K562 (cell line): Measurements from ENCODE around the gene ARL3. TPM values are rescaled to one million over a fixed set of nuclear protein-coding genes. Genes with fewer than 3 reads are reported as not detected.
A peak's percentile ranks its signal among the peaks of the same experiment; 100 is the strongest.

Experiments used
- ATAC-seq: fragments of 200-7000 bp; cut with Tn5 transposase; 3 replicates; pipeline ENCODE4 v1.9.1; 2020; ENCODE audit warnings: moderate library complexity
- BruUV-seq: library from RNA; stranded (reverse); fragments of 400-500 nt; replicated peaks from 2 replicates; lab custom pipeline; 2021; lab: Mats Ljungman, UMichigan
- CTCF ChIA-PET: fragments of 300-600 bp; formaldehyde crosslinking; extraction: SDS; loops from one replicate; lab custom pipeline; 2021; ENCODE audit warnings: low intra/inter-chr PET ratio; lab: Yijun Ruan, JAX
- POLR2A ChIA-PET: fragments of 300-600, 350-650 bp; sonication (Branson Sonifier 250); formaldehyde crosslinking; extraction: SDS; loops from one replicate; lab custom pipeline; 2021; ENCODE audit warnings: antibody characterized with exemption, inconsistent platforms; lab: Yijun Ruan, JAX
- DNase-seq, 4 experiments: peaks; one replicate each; pipeline versions ENCODE4 v3.0.0 to v3.0.0-alpha.2; 2011 to 2018; ENCODE audit warnings: low spot score in 3 of 4, mixed read lengths in 3 of 4; ENCODE audit errors: extremely low read depth in 1 of 4
- FAIRE-seq: peaks from 2 replicates; lab custom pipeline; 2011; peaks lifted over from hg19 to GRCh38; lab: Jason Lieb, UNC
- H2AFZ ChIP-seq: 2 replicates; pipeline ENCODE4 v1.6.0; 2011; ENCODE audit warnings: low read depth, low read length, control low read depth, inconsistent platforms
- H3K27ac ChIP-seq: fragments of 200-600 bp; 3 replicates; pipeline ENCODE4 v1.8.0; 2011; ENCODE audit warnings: low read depth, mild to moderate bottlenecking, control low read depth, inconsistent platforms, low read length, moderate library complexity, mixed read lengths; ENCODE audit errors: extremely low read depth
- H3K27me3 ChIP-seq, 2 experiments: fragments of 300-600 bp in 1 of 2; 2 replicates in 1 of 2; 3 replicates in 1 of 2; pipeline versions ENCODE4 v1.6.0 to v1.8.0; 2011; ENCODE audit warnings: inconsistent platforms in 2 of 2, low read length in 2 of 2, mild to moderate bottlenecking in 1 of 2, mixed read lengths in 1 of 2, moderate library complexity in 1 of 2; ENCODE audit not compliant: control insufficient read depth in 2 of 2, insufficient read depth in 2 of 2
- H3K36me3 ChIP-seq: fragments of 300-600 bp; 3 replicates; pipeline ENCODE4 v1.8.0; 2011; ENCODE audit warnings: mild to moderate bottlenecking, low read length, inconsistent platforms; ENCODE audit not compliant: control insufficient read depth, insufficient read depth
- H3K4me1 ChIP-seq, 2 experiments: fragments of 200-600 bp in 1 of 2; replicated peaks in 1 of 2; 2 replicates in 1 of 2; 3 replicates in 1 of 2; pipeline versions ENCODE4 v1.5.1 to v1.8.0; 2011; ENCODE audit warnings: inconsistent platforms in 2 of 2, low read length in 2 of 2, mild to moderate bottlenecking in 1 of 2, mixed read lengths in 1 of 2, moderate library complexity in 1 of 2; ENCODE audit not compliant: control insufficient read depth in 2 of 2, insufficient read depth in 2 of 2
- H3K4me2 ChIP-seq: 2 replicates; pipeline ENCODE4 v1.6.1; 2011; ENCODE audit warnings: low read length, control low read depth, inconsistent platforms, mixed read lengths; ENCODE audit not compliant: insufficient read depth
- H3K4me3 ChIP-seq: fragments of 200-600 bp; sonication (generic), shearing (Covaris generic); 2 replicates; pipeline ENCODE4 v1.5.1; 2016; ENCODE audit warnings: control low read depth, inconsistent platforms
- H3K79me2 ChIP-seq: fragments of 200-600 bp; 3 replicates; pipeline ENCODE4 v1.8.0; 2011; ENCODE audit warnings: low read length, inconsistent platforms; ENCODE audit not compliant: control insufficient read depth, insufficient read depth
- H3K9ac ChIP-seq, 2 experiments: 2 replicates each; pipeline versions ENCODE4 v1.6.0 to v1.6.1; 2011; ENCODE audit warnings: low read depth in 2 of 2, low read length in 2 of 2, control low read depth in 1 of 2, inconsistent platforms in 1 of 2, mild to moderate bottlenecking in 1 of 2, mixed read lengths in 1 of 2; ENCODE audit not compliant: insufficient read depth in 1 of 2
- H3K9me1 ChIP-seq: one replicate; pipeline ENCODE4 v1.6.0; 2011; ENCODE audit warnings: inconsistent platforms, mild to moderate bottlenecking, low read length, moderate library complexity; ENCODE audit not compliant: control insufficient read depth, insufficient read depth
- H3K9me3 ChIP-seq: replicated peaks from 2 replicates; pipeline ENCODE4 v1.5.1; 2011; ENCODE audit warnings: low read depth, low read length, inconsistent platforms; ENCODE audit not compliant: control insufficient read depth, insufficient read depth
- H4K20me1 ChIP-seq: replicated peaks from 2 replicates; pipeline ENCODE4 v1.6.1; 2011; ENCODE audit warnings: low read length, inconsistent platforms, mixed read lengths; ENCODE audit not compliant: control insufficient read depth, insufficient read depth
- CBFA2T3 ChIP-seq: fragments of 450-650 bp; IDR thresholded peaks from 2 replicates; pipeline ENCODE4 v1.6.1; 2017
- EWSR1 ChIP-seq: fragments of 450-650 bp; IDR thresholded peaks from 2 replicates; pipeline ENCODE4 v1.6.1; 2018; ENCODE audit warnings: borderline replicate concordance, mild to moderate bottlenecking, low read depth, moderate library complexity; ENCODE audit not compliant: partially characterized antibody
- EZH2 ChIP-seq: IDR thresholded peaks from 2 replicates; pipeline ENCODE4 v1.6.1; 2012; ENCODE audit warnings: low read depth, mild to moderate bottlenecking, inconsistent platforms, low read length, borderline replicate concordance
- KDM5B ChIP-seq: fragments of 200-600 bp; sonication (generic); IDR thresholded peaks from 2 replicates; pipeline ENCODE4 v1.6.1; 2012; ENCODE audit warnings: low read depth, mild to moderate bottlenecking, moderate library complexity, low read length, control low read depth, inconsistent platforms; ENCODE audit not compliant: insufficient replicate concordance
- MCM7 ChIP-seq, 2 experiments: fragments of 450-650 bp; IDR thresholded peaks; 2 replicates each; pipeline ENCODE4 v1.6.1; 2016 to 2018
- MEIS2 ChIP-seq: fragments of 450-650 bp; IDR thresholded peaks from 2 replicates; pipeline ENCODE4 v1.6.1; 2014; ENCODE audit warnings: mild to moderate bottlenecking; ENCODE audit not compliant: partially characterized antibody
- TRIM24 ChIP-seq, 2 experiments: fragments of 450-650 bp; IDR thresholded peaks; 2 replicates each; pipeline ENCODE4 v1.6.1; 2016
- ZC3H8 ChIP-seq: fragments of 450-650 bp; IDR thresholded peaks from 2 replicates; pipeline ENCODE4 v1.6.1; 2017
- ZNF57 ChIP-seq: fragments of 450-650 bp; formaldehyde crosslinking; IDR thresholded peaks from 2 replicates; pipeline ENCODE4 v1.4.0; 2020; ENCODE audit warnings: mild to moderate bottlenecking, moderate library complexity
- ZNF79 ChIP-seq: fragments of 250-450 bp; sonication (Bioruptor Pico); IDR thresholded peaks from 2 replicates; pipeline ENCODE4 v1.4.0; 2020; ENCODE audit warnings: low read depth, mild to moderate bottlenecking, moderate library complexity
- WGBS: fragments of 100-300 bp; shearing (Covaris generic); methylation state at CpG from one replicate; pipeline ENCODE4 v1.1.6; 2016; ENCODE audit warnings: low coverage, mixed read lengths; ENCODE audit not compliant: insufficient coverage; ENCODE audit errors: missing lambda C conversion rate; 5-methylcytosine and 5-hydroxymethylcytosine counted together
- in situ Hi-C: fragments of 300-500 bp; cut with MboI; formaldehyde crosslinking; loops from 4 replicates; pipeline ENCODE4 v1.15.0; 2018; ENCODE audit warnings: inconsistent platforms, mixed read lengths
- intact Hi-C: fragments of 100-400 bp; cut with micrococcal nuclease; formaldehyde crosslinking; loops from 2 replicates; pipeline ENCODE4 v1.14.2; 2022
- polyA plus RNA-seq, 8 experiments: library from polyadenylated mRNA; depleted of rRNA in 4 of 8; stranded (reverse) in 5 of 8; unstranded in 3 of 8; fragments of >200 nt; fragmentation: Nextera tagmentation in 2 of 8; fragmentation: Illumina TruSeq in 1 of 8; extraction: Ambion mirVana in 2 of 8; extraction: Trizol in 1 of 8; gene quantifications; 2 replicates each; pipeline versions ENCODE4 v1.2.1 to v1.2.3, GENCODE V29; 2011 to 2014; ENCODE audit warnings: inconsistent platforms in 1 of 8, missing spikeins in 1 of 8
- total RNA-seq, 7 experiments: library from RNA; depleted of rRNA in 6 of 7; stranded (reverse); fragments of >200 nt in 6 of 7; fragmentation: Illumina TruSeq in 2 of 7; extraction: Trizol in 2 of 7; gene quantifications; 2 replicates each; pipeline versions ENCODE4 v1.2.1 to v1.2.3, GENCODE V29; 2011 to 2021; ENCODE audit warnings: low replicate concordance in 1 of 7
- TF ChIP-seq, protein P1 (sequence below): fragments of 250-450 bp; sonication (Bioruptor Pico); IDR thresholded peaks from 2 replicates; pipeline ENCODE4 v1.4.0; 2020; ENCODE audit warnings: mild to moderate bottlenecking, moderate library complexity
- TF ChIP-seq, protein P2 (sequence below): sonication (generic); formaldehyde crosslinking; IDR thresholded peaks from 2 replicates; pipeline ENCODE4 v1.8.1; 2023; ENCODE audit warnings: mild to moderate bottlenecking, missing genetic modification reagents

The ARL3 gene
- total and polyA plus RNA-seq, 9 of the 15 experiments (the other 6 are each of a cell fraction or from before 2014, with no cell fraction given), result 2.9 to 8.9 (median 4.8) TPM

DNA sequence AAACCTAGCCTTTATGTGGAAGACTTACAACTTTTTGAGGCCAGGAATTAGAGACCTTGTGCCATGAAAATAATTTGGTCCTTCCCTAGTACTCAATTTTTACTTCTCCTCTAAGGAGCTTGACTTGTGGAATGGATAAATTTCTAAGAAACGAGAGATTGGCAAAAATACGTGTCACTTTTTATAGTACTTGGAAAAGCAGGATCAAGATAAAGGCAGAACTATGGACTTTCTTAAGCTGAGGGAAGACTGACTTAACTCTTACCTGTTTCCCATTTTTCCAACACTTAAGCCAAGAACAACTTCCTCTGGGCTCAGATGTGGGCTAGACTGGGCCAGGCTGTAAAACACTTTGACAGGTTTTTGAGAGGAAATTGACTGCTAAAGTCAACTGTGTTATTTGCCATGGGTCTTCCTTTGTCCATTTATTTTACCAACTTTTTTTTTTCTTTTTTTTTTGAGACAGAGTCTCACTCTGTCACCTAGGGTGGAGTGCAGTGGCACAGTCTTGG, 27.6 kb upstream of the ARL3 start:
- no peaks in the 10 kb centered on the region for H3K9me1 ChIP-seq
- H3K9ac ChIP-seq, result no peak overlapping the region
- no peak overlapping the region for H3K4me3 ChIP-seq
- H4K20me1 ChIP-seq, result no peaks in the 10 kb centered on the region
- peaks cover 30% of the 10 kb centered on the region for H3K79me2 ChIP-seq
- ChIA-PET POLR2A (interaction anchor here (0.5 to 1.3 kb wide), 3 partner anchors 9 to 573 kb away, joined by 3 to 5 read pairs (median 3); no protein-coding TSS in a partner anchor), CTCF (no interaction called here)
- H3K4me2 ChIP-seq, result no peak overlapping the region
- no TSS peak for BruUV-seq
- H3K4me1 ChIP-seq, result peaks cover 13 to 41% of the 10 kb centered on the region in 2 experiments
- FAIRE-seq, result no peak
- intact Hi-C loops, result loop anchor here (5.0 kb wide), 3 partner anchors 36 to 161 kb away; no protein-coding TSS in a partner anchor
- peaks cover 8% of the 10 kb centered on the region; the same call in 2 of the 3 replicates for H3K36me3 ChIP-seq
- DNase-seq, result no peak
- H2AFZ ChIP-seq, result no peak overlapping the region
- TF ChIP-seq ZNF57 (no peak), MEIS2 (peak; percentile 59)
- H3K27ac ChIP-seq, result no peak overlapping the region
- no peak for ATAC-seq
- no peaks in the 10 kb centered on the region for H3K9me3 ChIP-seq
- WGBS, result 10% methylated on average over 2 of the region's 2 CpGs
- H3K27me3 ChIP-seq, result no peaks in the 10 kb centered on the region
- in situ Hi-C loops, result no loop called here

DNA sequence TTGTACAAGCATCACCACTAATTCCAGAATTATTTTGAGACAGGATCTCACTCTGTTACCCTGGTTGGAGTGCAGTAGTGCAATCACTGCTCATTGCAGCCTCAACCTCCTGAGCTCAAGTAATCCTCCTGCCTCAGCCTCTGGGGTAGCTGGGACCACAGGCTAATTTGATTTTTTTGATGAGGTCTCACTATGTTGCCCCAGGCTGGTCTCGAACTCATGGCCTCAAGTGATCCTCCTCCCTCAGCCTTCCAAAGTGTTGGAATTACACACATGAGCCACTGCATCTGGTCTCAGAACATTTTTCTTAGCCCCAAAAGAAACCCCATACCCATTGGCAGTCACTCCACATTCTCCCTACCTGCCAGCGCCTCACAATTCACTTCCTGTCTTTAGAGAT, 26.0 kb upstream of the ARL3 start:
- no peak for DNase-seq
- intact Hi-C loops, result loop anchor here (5.0 kb wide), 3 partner anchors 37 to 162 kb away; no protein-coding TSS in a partner anchor
- ChIA-PET POLR2A (interaction anchor here (1.0 kb wide), 1 partner anchor 15 kb away, joined by 3 read pairs; no protein-coding TSS in a partner anchor), CTCF (no interaction called here)
- Histone ChIP-seq H3K36me3 (peaks cover 8% of the 10 kb centered on the region; the same call in 2 of the 3 replicates), H3K9me1 (no peaks in the 10 kb centered on the region), H3K9me3 (no peaks in the 10 kb centered on the region), H2AFZ (no peak overlapping the region), H3K79me2 (peaks cover 15% of the 10 kb centered on the region), H4K20me1 (no peaks in the 10 kb centered on the region), H3K4me1 (peaks cover 15 to 34% of the 10 kb centered on the region in 2 experiments), H3K4me2 (no peak overlapping the region), H3K9ac (no peak overlapping the region), H3K27me3 (no peaks in the 10 kb centered on the region), H3K4me3 (no peak overlapping the region), H3K27ac (no peak overlapping the region)
- FAIRE-seq, result no peak
- no TSS peak for BruUV-seq
- in situ Hi-C loops, result no loop called here
- ATAC-seq, result no peak
- WGBS, result 95% methylated on average over 2 of the region's 2 CpGs
- TF ChIP-seq ZC3H8 (no peak), TRIM24 (IDR thresholded peaks at IDR 0.05) (no peak), CBFA2T3 (no peak), KDM5B (no peak), MCM7 (IDR thresholded peaks at IDR 0.05) (no peak), ZNF79 (CRISPR knock-in tag) (no peak), EWSR1 (no peak), EZH2 (no peak)
- TF ChIP-seq, protein P1, sequence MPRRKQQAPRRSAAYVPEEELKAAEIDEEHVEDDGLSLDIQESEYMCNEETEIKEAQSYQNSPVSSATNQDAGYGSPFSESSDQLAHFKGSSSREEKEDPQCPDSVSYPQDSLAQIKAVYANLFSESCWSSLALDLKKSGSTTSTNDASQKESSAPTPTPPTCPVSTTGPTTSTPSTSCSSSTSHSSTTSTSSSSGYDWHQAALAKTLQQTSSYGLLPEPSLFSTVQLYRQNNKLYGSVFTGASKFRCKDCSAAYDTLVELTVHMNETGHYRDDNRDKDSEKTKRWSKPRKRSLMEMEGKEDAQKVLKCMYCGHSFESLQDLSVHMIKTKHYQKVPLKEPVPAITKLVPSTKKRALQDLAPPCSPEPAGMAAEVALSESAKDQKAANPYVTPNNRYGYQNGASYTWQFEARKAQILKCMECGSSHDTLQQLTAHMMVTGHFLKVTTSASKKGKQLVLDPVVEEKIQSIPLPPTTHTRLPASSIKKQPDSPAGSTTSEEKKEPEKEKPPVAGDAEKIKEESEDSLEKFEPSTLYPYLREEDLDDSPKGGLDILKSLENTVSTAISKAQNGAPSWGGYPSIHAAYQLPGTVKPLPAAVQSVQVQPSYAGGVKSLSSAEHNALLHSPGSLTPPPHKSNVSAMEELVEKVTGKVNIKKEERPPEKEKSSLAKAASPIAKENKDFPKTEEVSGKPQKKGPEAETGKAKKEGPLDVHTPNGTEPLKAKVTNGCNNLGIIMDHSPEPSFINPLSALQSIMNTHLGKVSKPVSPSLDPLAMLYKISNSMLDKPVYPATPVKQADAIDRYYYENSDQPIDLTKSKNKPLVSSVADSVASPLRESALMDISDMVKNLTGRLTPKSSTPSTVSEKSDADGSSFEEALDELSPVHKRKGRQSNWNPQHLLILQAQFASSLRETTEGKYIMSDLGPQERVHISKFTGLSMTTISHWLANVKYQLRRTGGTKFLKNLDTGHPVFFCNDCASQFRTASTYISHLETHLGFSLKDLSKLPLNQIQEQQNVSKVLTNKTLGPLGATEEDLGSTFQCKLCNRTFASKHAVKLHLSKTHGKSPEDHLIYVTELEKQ (CRISPR knock-in tag), result no peak
- TF ChIP-seq, protein P2, sequence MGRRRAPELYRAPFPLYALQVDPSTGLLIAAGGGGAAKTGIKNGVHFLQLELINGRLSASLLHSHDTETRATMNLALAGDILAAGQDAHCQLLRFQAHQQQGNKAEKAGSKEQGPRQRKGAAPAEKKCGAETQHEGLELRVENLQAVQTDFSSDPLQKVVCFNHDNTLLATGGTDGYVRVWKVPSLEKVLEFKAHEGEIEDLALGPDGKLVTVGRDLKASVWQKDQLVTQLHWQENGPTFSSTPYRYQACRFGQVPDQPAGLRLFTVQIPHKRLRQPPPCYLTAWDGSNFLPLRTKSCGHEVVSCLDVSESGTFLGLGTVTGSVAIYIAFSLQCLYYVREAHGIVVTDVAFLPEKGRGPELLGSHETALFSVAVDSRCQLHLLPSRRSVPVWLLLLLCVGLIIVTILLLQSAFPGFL (CRISPR knock-in tag), result no peak
